Spleen (tissue), 11 donors: ENCODE data around the gene NR3C1. TPM values are rescaled to one million over a fixed set of nuclear protein-coding genes. Genes with fewer than 3 reads are reported as not detected.

ENCODE experiments used
- DNase-seq: peaks from one replicate; pipeline ENCODE4 v3.0.0-alpha.2; 2020
- H3K27ac ChIP-seq, 8 donors: fragments of 200-600 bp; sonication (generic) in 7 of 8; 1 replicate in 4 of 8; 2 replicates in 4 of 8; pipeline versions ENCODE4 v1.5.0 to v1.8.0; 2016 to 2021; ENCODE audit warnings: inconsistent platforms in 4 of 8, mild to moderate bottlenecking in 4 of 8, moderate library complexity in 1 of 8
- H3K27me3 ChIP-seq, 7 donors: fragments of 200-600 bp; sonication (generic) in 6 of 7; replicated peaks in 1 of 7; 1 replicate in 4 of 7; 2 replicates in 3 of 7; pipeline versions ENCODE4 v1.5.0 to v1.8.0; 2016 to 2021; ENCODE audit warnings: inconsistent platforms in 3 of 7, mild to moderate bottlenecking in 1 of 7
- H3K36me3 ChIP-seq, 6 donors: fragments of 200-600 bp; sonication (generic) in 5 of 6; 1 replicate in 4 of 6; 2 replicates in 2 of 6; pipeline versions ENCODE4 v1.5.0 to v1.8.0; 2016 to 2021; ENCODE audit warnings: inconsistent platforms in 2 of 6
- H3K4me1 ChIP-seq, 6 donors: fragments of 200-600 bp; sonication (generic) in 5 of 6; 1 replicate in 3 of 6; 2 replicates in 3 of 6; pipeline versions ENCODE4 v1.5.0 to v1.8.0; 2016 to 2021; ENCODE audit warnings: inconsistent platforms in 3 of 6
- H3K4me3 ChIP-seq, 8 donors: fragments of 200-600 bp; sonication (generic) in 7 of 8; 1 replicate in 4 of 8; 2 replicates in 4 of 8; pipeline versions ENCODE4 v1.5.0 to v1.8.0; 2016 to 2021; ENCODE audit warnings: inconsistent platforms in 4 of 8, mild to moderate bottlenecking in 4 of 8, moderate library complexity in 2 of 8
- H3K9me3 ChIP-seq, 8 donors: fragments of 200-600 bp; sonication (generic) in 7 of 8; 1 replicate in 4 of 8; 2 replicates in 4 of 8; pipeline versions ENCODE4 v1.5.0 to v1.8.0; 2016 to 2021; ENCODE audit warnings: inconsistent platforms in 4 of 8
- POLR2A ChIP-seq, 3 donors: fragments of 450-650 bp; IDR thresholded peaks; one replicate each; pipeline ENCODE4 v1.5.1; 2017; ENCODE audit warnings: antibody characterized with exemption in 3 of 3, mild to moderate bottlenecking in 1 of 3
- POLR2AphosphoS5 ChIP-seq, 3 donors: sonication (generic); formaldehyde crosslinking; IDR thresholded peaks; one replicate each; pipeline ENCODE4 v1.5.1; 2017; ENCODE audit warnings: antibody characterized with exemption in 3 of 3
- WGBS, 5 donors: extraction: QIAGEN DNeasy Blood & Tissue Kit in 3 of 5; methylation state at CpG; one replicate each; pipeline versions ENCODE4 v1.1.5 to v1.1.7; 2013 to 2018; 5-methylcytosine and 5-hydroxymethylcytosine counted together
- intact Hi-C: fragments of 100-400 bp; cut with DNase I; formaldehyde crosslinking; loops from one replicate; pipeline ENCODE4 v1.15.0; 2023; ENCODE audit warnings: low total_unique reads
- polyA plus RNA-seq, 3 donors: library from polyadenylated mRNA; stranded (reverse); fragments of 200-250 nt; gene quantifications; one replicate each; pipeline ENCODE4 v1.2.1, GENCODE V29; 2013
- total RNA-seq, 7 donors: library from RNA; depleted of rRNA in 3 of 7; stranded (reverse); fragments of >200 nt in 3 of 7; fragmentation: NEBNext Ultra II Directional in 4 of 7; extraction: Animal tissue kit (Norgen Biotek cat#: 25700) in 4 of 7; gene quantifications; one replicate each; pipeline versions ENCODE4 v1.1.0 to v1.2.1, GENCODE V29; 2016 to 2021
- TF ChIP-seq, protein P1 (sequence below), 11 experiments: fragments of 200-600 bp in 7 of 11; fragments of 450-650 bp in 4 of 11; sonication (generic) in 4 of 11; IDR thresholded peaks in 8 of 11; conservative IDR thresholded peaks in 3 of 11; 1 replicate in 7 of 11; 2 replicates in 4 of 11; pipeline versions ENCODE4 v1.4.0 to v1.8.0; 2016 to 2021; ENCODE audit warnings: antibody characterized with exemption in 11 of 11, inconsistent platforms in 4 of 11, mild to moderate bottlenecking in 1 of 11
- donor health status: healthy with polysubstance abuse.
- donor health status: DM: no; HTN: no; CAD: no; lungs with moderate emphysema.
- donor health status: DM: no; HTN: no; CAD: no.
- donor health status: Bipolar disorder and iron deficiency.
- donor health status: healthy.
- donor health status: DM: no; HTN: no; CAD: no.
- donor health status: DM: yes; HTN: yes; CAD: no.

Gene NR3C1
- total and polyA plus RNA-seq, 10 donors, result 18.2 to 97.8 (median 71.2) TPM

- no peaks in the 10 kb centered on the region for H3K27me3 ChIP-seq
- intact Hi-C loops, result no loop called here
- TF ChIP-seq POLR2A (IDR thresholded peaks at IDR 0.05) (no peak), POLR2AphosphoS5 (IDR thresholded peaks at IDR 0.05) (no peak)
- TF ChIP-seq, protein P1, sequence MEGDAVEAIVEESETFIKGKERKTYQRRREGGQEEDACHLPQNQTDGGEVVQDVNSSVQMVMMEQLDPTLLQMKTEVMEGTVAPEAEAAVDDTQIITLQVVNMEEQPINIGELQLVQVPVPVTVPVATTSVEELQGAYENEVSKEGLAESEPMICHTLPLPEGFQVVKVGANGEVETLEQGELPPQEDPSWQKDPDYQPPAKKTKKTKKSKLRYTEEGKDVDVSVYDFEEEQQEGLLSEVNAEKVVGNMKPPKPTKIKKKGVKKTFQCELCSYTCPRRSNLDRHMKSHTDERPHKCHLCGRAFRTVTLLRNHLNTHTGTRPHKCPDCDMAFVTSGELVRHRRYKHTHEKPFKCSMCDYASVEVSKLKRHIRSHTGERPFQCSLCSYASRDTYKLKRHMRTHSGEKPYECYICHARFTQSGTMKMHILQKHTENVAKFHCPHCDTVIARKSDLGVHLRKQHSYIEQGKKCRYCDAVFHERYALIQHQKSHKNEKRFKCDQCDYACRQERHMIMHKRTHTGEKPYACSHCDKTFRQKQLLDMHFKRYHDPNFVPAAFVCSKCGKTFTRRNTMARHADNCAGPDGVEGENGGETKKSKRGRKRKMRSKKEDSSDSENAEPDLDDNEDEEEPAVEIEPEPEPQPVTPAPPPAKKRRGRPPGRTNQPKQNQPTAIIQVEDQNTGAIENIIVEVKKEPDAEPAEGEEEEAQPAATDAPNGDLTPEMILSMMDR (IDR thresholded peaks at IDR 0.05 in 8 of 11, conservative IDR thresholded peaks at IDR 0.05 in 3 of 11), result no peak
- H3K4me3 ChIP-seq, result no peak overlapping the region
- 94 to 100% (median 99%) methylated on average over 2 of the region's 2 CpGs for WGBS, 5 donors
- H3K36me3 ChIP-seq, result no peaks in the 10 kb centered on the region
- no peaks in the 10 kb centered on the region for H3K4me1 ChIP-seq
- peaks cover 0 to 50% (median 44%) of the 10 kb centered on the region in 8 donors for H3K9me3 ChIP-seq
- H3K27ac ChIP-seq, result no peak overlapping the region
- DNase-seq, result no peak
These were observed 135.1 kb downstream of the NR3C1 start for GRCh38 chr5:143268388-143268787.

DNA sequence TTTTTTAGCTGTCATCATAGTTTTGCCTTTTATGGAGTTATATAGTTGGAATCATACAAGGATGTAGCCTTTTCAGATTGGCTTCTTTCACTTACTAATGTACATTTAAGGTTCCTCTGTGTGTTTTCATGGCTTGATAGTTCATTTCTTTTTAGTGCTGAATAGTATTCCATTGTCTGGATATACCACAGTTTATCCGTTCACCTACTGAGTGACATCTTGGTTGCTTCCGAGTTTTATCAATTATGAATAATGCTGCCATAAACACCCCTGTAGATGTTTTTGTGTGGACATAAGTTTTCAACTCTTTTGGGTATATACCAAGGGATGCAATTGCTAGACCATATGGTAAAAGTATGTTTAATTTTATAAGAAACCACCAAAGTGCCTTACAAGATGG, 136.3 kb downstream of the NR3C1 start:
- WGBS, 5 donors, result 96 to 100% (median 98%) methylated on average over 2 of the region's 2 CpGs

DNA sequence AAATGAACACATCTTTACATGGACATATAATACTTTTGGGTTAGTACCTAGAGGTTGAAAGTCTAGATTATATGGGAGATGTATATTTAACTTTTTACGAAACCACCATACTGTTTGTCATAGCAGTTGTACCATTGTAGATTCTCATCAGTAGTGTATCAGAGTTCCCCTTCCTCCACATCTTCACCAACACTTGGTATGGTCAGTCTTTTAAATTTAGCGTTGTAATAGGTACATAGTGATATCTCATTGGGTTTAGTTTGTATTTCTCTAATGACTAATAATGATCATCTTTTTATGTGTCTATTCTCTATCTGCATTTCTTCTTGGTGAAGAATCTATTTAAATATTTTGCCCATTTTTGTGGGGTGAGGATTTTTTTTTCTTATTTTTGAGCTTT, 137.5 kb downstream of the NR3C1 start:
- intact Hi-C loops, result no loop called here
- no peak for DNase-seq
- Histone ChIP-seq H3K4me1 (no peaks in the 10 kb centered on the region), H3K4me3 (no peak overlapping the region), H3K27ac (no peak overlapping the region), H3K27me3 (no peaks in the 10 kb centered on the region), H3K36me3 (no peaks in the 10 kb centered on the region), H3K9me3 (peaks cover 0 to 50% (median 44%) of the 10 kb centered on the region in 8 donors)
- WGBS, 5 donors, result 92 to 97% (median 94%) methylated on average over 2 of the region's 2 CpGs
- TF ChIP-seq POLR2AphosphoS5 (IDR thresholded peaks at IDR 0.05), result no peak
- TF ChIP-seq, protein P1 (IDR thresholded peaks at IDR 0.05 in 8 of 11, conservative IDR thresholded peaks at IDR 0.05 in 3 of 11), result no peak
- TF ChIP-seq POLR2A (IDR thresholded peaks at IDR 0.05), result no peak

More for the DNA sequence above, 136.3 kb downstream of the NR3C1 start:
- Histone ChIP-seq H3K27me3 (no peaks in the 10 kb centered on the region), H3K4me3 (no peak overlapping the region), H3K4me1 (no peaks in the 10 kb centered on the region), H3K36me3 (no peaks in the 10 kb centered on the region), H3K27ac (no peak overlapping the region), H3K9me3 (peaks cover 0 to 50% (median 44%) of the 10 kb centered on the region in 8 donors)
- intact Hi-C loops, result no loop called here
- TF ChIP-seq, protein P1 (IDR thresholded peaks at IDR 0.05 in 8 of 11, conservative IDR thresholded peaks at IDR 0.05 in 3 of 11), result no peak
- no peak for TF ChIP-seq POLR2AphosphoS5 (IDR thresholded peaks at IDR 0.05)
- no peak for TF ChIP-seq POLR2A (IDR thresholded peaks at IDR 0.05)
- DNase-seq, result no peak

- H3K4me3 ChIP-seq, result no peak overlapping the region
- WGBS, 5 donors, result 78 to 94% (median 93%) methylated on average over 4 of the region's 4 CpGs
- TF ChIP-seq POLR2A (IDR thresholded peaks at IDR 0.05), result no peak
- TF ChIP-seq, protein P1 (IDR thresholded peaks at IDR 0.05 in 8 of 11, conservative IDR thresholded peaks at IDR 0.05 in 3 of 11), result no peak
- no peak for TF ChIP-seq POLR2AphosphoS5 (IDR thresholded peaks at IDR 0.05)
- H3K27me3 ChIP-seq, result no peaks in the 10 kb centered on the region
- no peak for DNase-seq
- intact Hi-C loops, result no loop called here
- no peaks in the 10 kb centered on the region for H3K36me3 ChIP-seq
- H3K9me3 ChIP-seq, result peaks cover 0 to 28% (median 25%) of the 10 kb centered on the region in 8 donors
- no peaks in the 10 kb centered on the region for H3K4me1 ChIP-seq
- H3K27ac ChIP-seq, result no peak overlapping the region
These were observed 140.1 kb downstream of the NR3C1 start for GRCh38 chr5:143263272-143263810.
